Rectal smooth muscle tissue (tissue), 1 donor: Measurements from ENCODE around the gene UVSSA.
"Not testable (repeated sequence)": the region's sequence is repeated elsewhere in the genome, so short reads cannot be mapped to it uniquely, and the experiment has no call there.

Experiments used
- H3K27ac ChIP-seq: one replicate; pipeline ENCODE4 v1.7.0; 2013; ENCODE audit warnings: low read depth, low read length, inconsistent platforms
- H3K27me3 ChIP-seq: one replicate; pipeline ENCODE4 v1.7.0; 2013; ENCODE audit warnings: low read length; ENCODE audit not compliant: control insufficient read depth, insufficient read depth
- H3K36me3 ChIP-seq: one replicate; pipeline ENCODE4 v1.7.0; 2013; ENCODE audit warnings: low read length; ENCODE audit not compliant: control insufficient read depth, insufficient read depth
- H3K4me1 ChIP-seq: one replicate; pipeline ENCODE4 v1.7.0; 2013; ENCODE audit warnings: low read length; ENCODE audit not compliant: control insufficient read depth, insufficient read depth
- H3K4me3 ChIP-seq: one replicate; pipeline ENCODE4 v1.7.0; 2013; ENCODE audit warnings: low read length
- H3K9ac ChIP-seq: one replicate; pipeline ENCODE4 v1.7.0; 2013; ENCODE audit warnings: low read length

The UVSSA gene

DNA sequence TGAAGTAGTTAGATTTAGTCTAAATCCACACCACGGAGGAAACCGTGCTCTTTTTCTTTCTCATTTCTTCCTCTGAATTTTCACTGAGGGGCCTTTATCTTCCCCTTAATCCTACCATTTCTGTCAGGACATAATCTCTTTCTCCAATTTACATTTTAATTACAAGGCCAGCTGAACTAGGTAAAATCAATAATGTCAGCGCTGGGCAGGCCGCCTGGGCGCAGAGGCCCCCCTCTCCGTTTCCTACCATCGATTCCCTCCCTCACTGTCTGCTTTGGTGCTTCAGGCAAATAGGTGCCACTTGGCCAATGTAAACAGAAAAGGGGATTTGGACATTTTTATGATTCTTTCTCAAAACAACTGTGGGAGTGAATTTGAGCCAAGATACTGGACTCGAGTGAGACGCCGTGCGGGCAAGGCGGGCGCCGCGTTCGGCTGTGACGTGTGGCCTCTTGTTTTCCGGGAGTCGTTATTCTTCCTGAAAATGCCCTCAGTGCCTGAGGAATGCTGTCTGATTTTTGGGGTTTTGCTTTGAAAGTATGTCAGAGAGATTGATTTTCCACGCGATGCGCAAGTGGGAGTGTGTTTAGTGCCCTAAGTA, 22.6 kb downstream of the UVSSA start:
- Histone ChIP-seq H3K27me3 (no peaks in the 10 kb centered on the region), H3K9ac (no peak overlapping the region), H3K4me1 (no peaks in the 10 kb centered on the region), H3K4me3 (no peak overlapping the region), H3K27ac (no peak overlapping the region), H3K36me3 (peaks cover 6% of the 10 kb centered on the region)

DNA sequence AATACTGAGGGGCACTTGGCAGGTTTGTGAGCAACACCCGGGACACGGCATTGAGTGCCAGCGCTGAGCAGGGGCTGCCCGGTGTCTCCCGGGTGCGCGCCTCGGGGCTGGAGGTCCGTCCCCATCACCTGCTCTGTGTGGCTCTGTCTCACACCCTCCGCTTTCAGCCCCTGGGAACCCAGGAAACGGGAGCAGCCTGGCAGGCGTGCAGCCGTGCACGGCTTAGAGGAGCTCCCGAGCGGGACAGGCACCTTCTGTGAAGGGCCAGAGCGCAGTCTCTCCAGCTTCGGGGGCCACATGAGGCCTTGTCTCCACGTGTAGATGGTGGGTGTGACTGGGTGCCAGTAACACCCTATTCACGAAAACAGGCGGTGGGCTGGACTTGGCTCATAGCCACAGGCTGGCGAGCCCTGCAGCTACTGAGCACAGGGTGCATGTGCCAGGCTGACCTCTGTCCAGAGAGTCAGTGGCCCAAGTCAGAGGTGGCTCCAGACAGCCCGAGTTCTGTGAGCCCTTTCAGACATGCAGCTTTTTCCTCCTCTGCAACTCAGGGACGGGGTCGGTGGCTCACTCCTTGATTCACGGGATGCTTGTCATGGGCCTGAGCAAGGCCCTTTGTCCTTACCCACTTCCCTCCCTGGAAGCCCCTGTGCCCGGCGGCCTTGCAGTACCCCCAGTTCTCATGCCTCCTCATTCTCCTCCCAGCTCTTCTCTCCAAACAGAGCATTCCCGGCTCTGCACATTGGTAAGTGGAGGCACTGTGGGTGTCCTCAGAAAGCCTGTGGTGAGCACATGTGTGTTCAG, 23.5 kb downstream of the UVSSA start:
- Histone ChIP-seq H3K36me3 (peaks cover 8% of the 10 kb centered on the region), H3K4me3 (no peak overlapping the region), H3K27ac (no peak overlapping the region), H3K9ac (no peak overlapping the region), H3K27me3 (no peaks in the 10 kb centered on the region), H3K4me1 (no peaks in the 10 kb centered on the region)

DNA sequence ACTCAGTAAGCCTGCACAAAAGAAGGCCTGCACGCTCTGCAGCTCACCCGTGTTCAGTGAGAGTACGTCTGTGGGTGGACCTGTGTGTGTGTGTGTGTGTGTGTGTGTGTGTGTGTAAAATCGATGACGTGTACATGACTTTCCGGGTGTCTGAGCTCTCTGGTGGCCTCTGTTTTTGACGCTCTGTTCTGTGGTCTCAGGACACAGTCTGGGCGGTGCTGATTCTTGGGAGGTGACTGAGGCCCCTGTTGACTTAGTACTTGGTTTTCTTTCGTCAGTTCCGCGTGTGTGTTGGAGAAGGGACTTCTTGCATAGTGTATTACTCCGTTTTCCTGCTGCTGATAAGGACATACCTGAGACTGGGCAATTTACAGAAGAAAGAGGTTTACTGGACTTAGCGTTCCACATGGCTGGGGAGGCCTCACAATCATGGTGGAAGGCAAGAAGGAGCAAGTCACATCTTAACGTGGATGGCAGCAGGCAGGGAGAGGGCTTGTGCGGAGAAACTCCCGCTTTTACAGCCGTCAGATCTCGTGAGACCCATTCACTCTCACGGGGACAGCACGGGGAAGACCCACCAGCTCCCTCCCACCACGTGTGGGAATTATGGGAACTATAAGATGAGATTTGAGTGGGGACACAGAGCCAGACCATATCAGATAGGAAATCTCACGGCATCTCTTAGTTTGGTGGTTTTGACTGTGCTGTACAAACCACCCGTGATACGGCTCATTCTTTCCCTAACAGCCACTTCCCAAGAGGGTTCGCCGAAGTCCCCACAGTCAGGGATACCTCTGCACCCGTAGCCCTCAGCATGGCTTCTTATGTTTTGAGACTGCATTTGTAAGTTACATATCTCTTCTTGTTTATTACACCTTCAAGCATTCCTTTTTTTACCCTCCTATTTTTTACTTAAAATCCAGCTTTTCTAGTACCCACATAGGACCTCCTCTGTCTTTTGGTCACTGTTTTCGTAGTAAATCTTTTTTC, 24.5 kb downstream of the UVSSA start:
- H3K27me3 ChIP-seq: no peaks in the 10 kb centered on the region
- H3K36me3 ChIP-seq: peaks cover 9% of the 10 kb centered on the region
- no peak overlapping the region for H3K4me3 ChIP-seq
- H3K27ac ChIP-seq: no peak overlapping the region
- H3K9ac ChIP-seq: no peak overlapping the region
- no peaks in the 10 kb centered on the region for H3K4me1 ChIP-seq

DNA sequence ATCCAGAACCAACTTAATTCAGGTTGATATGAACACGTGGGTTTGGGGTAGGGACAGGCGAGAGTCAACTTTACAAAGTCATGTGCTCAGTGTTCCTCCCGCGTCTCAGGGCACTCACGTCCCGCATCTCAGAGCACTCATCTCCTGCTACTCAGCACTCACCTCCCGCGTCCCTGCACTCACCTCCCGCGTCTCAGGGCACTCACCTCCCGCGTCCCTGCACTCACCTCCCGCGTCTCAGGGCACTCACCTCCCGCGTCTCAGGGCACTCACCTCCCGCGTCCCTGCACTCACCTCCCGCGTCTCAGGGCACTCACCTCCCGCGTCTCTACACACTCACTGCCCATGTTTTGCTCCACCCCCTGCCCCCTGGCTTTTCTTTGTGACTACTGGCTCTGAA, 25.6 kb downstream of the UVSSA start:
- not testable (repeated sequence) for H3K4me3 ChIP-seq, H3K9ac ChIP-seq, H3K27ac ChIP-seq, H3K4me1 ChIP-seq, H3K36me3 ChIP-seq, H3K27me3 ChIP-seq

DNA sequence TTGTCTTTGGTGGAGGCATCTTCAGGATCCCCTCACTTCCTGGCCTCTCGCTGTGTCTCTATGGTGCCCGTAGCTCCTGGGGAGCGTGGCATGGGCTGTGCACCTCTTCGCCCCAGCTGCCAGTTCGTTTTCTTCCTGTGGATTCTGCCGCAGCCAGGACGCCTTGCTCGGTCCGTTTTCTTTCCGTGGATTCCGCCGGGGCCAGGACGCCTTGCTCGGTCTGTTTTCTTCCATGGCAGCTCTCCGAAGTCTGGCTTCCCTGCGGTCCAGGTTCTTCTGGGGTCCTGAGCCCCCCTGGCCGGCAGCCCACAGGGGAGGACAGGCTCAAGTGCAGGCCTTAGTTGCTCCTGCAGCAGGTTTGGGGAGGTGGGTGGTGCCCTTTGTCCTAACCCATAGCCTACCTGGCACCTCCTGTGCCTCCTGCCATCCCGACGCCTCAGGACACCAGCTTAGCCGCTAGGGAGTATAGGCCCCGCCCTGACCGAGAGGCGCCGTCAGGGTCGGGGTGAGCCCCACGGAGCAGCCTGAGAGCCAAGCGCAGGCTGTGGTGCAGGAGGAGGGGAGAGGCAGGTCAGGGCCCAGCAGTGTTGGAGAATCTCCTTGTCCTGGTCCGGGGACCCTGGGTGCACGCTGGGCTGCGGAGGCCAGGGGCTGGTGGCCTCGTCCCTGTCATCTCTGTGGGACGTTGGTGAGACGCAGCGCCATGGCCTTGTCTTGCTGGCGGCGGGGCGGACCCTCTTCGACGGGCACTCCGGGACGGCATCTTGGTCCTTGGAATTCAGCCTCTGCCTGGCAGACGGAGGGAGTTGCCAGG, 27.1 kb downstream of the UVSSA start:
- Histone ChIP-seq H3K4me3 (no peak overlapping the region), H3K9ac (no peak overlapping the region), H3K27ac (no peak overlapping the region), H3K36me3 (peaks cover 9% of the 10 kb centered on the region), H3K4me1 (no peaks in the 10 kb centered on the region), H3K27me3 (no peaks in the 10 kb centered on the region)

DNA sequence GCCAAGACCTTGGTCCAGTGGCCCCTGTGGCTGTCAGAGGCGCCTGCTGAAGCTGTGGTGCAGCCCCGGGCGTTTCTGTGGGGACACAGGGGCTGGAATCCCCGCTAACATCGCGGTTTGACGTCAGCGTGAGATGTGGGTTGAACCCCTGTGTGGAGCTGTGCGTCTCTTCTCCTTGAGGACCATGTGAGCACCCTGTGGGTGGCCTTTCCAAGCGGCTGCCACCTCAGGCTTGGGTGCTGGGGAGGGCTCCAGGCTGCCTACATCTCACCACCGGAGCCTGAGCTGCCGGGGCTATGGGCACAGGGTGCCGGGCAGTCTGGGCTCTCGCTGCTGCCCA, 27.7 kb downstream of the UVSSA start:
- Histone ChIP-seq H3K36me3 (peaks cover 9% of the 10 kb centered on the region), H3K4me3 (no peak overlapping the region), H3K27ac (no peak overlapping the region), H3K9ac (no peak overlapping the region), H3K27me3 (no peaks in the 10 kb centered on the region), H3K4me1 (no peaks in the 10 kb centered on the region)

DNA sequence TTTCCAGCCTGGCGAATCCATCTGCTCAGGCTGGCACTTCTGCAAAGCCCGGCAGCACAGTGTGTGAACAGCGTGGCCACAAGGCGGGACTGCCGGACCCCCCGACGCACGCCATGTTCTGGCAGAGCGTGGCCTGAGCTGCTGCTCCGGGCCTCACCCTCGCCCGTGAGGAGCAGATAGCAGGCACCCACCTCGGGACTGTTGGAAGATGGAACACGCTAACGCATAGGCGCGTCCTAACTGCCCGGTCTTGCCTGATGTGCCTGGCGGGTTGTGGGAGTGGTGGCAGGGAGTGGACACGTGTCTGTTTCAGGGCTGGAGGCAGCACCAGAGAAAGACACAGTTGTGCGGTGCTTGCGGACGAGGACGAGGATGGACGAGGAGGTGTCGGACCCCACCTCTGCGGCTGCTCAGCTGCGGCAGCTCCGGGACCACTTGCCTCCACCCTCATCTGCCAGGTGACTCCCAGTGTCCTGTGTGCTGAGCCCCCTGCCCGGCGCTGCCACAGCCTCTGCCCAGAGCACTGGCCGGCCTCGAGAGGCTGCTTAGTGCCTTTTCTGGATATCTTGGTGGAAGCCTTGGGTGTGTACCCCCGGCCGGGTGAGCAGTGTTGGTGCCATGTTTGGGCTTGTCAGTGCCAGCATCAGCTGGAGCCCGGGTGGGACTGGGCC, 28.2 kb downstream of the UVSSA start:
- no peaks in the 10 kb centered on the region for H3K4me1 ChIP-seq
- no peak overlapping the region for H3K27ac ChIP-seq
- peaks cover 9% of the 10 kb centered on the region for H3K36me3 ChIP-seq
- H3K27me3 ChIP-seq: no peaks in the 10 kb centered on the region
- H3K4me3 ChIP-seq: no peak overlapping the region
- no peak overlapping the region for H3K9ac ChIP-seq

DNA sequence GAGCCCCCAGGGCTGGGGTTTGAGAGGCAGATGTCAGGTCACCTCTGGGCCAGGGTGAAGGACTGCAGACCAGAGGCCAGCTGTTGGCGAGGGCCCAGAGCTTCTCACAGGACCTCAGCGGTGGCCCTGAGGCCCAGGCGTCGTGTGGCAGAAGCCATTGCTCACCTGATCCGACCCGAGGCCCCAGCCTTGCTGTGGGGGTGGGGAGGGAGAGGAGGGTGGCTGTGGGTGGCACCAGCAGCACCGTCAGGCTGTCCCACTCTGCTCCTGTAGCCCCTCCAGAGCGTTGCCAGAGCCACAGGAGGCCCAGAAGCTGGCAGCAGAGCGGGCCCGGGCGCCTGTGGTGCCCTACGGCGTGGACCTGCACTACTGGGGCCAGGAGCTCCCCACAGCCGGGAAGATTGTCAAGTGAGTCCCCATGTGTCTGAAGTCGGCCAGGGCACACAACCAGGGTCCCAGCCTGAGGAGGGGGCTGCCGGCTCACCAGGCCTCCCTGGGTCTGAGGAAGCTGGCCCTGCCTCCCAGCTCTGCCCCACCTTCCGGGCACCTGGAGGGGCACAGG, 28.8 kb downstream of the UVSSA start:
- no peaks in the 10 kb centered on the region for H3K4me1 ChIP-seq
- H3K4me3 ChIP-seq: no peak overlapping the region
- H3K9ac ChIP-seq: no peak overlapping the region
- H3K27me3 ChIP-seq: no peaks in the 10 kb centered on the region
- no peak overlapping the region for H3K27ac ChIP-seq
- H3K36me3 ChIP-seq: peaks cover 9% of the 10 kb centered on the region

DNA sequence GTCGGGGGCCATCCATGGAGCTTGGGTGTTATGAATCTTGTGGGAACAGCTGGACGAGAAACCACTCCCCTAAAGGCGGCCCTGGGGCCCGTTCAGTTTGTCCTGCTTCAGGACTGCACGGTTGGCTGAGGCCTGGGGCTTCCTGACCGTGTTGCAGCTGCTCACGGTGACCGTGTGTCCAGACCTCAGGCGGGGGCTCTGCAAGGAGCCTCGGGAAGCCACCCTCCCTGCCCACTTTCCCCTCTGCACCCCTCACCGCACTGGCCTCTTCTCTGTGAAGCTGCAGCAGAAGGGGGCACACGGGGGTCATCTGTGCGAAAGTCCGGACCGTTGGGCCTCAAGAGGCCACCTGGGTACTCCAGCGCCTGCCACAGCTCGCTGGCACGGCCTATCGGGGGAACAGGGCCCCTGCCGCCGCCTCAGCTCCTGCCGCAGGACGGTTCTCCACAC, 29.4 kb downstream of the UVSSA start:
- Histone ChIP-seq H3K36me3 (peaks cover 8% of the 10 kb centered on the region), H3K27me3 (no peaks in the 10 kb centered on the region), H3K4me1 (no peaks in the 10 kb centered on the region), H3K9ac (no peak overlapping the region), H3K4me3 (no peak overlapping the region), H3K27ac (no peak overlapping the region)

DNA sequence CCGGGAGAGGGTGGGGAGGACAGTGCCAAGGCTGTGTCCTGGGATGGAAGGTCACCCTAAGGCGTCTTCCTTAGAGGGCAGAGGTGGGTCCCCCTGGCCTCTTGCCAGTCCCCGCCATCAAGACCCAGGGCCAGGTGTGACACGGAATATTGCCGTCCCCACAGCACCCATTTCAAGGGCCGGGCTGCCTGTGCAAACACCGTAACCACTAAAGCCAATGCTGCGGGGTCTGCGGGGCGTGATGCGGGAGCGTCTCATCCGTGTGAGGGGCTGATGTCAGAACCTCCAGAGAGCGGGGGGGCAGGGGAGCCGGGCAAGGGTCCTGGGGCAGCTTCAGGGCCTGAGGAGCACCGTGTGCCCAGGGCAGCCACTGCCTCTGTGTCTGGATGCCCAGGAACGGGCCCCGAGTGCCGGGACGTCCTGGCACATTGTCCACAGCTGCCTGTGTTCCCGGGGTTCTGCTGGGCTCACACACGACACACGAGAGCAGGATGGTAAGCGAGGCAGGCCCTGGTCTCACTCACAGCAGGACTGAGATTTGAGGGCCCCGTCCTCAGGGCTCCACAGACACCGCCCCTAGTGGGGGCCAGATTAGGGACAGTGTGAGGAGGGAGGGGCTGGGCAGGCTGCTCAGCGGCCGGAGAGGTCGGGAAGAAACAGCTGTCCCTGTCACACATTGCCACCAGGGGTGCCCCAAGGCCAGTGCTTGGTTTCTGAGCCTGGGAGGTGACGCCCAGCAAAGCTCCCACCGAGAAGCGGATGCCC, 30.0 kb downstream of the UVSSA start:
- Histone ChIP-seq H3K27ac (no peak overlapping the region), H3K4me3 (no peak overlapping the region), H3K36me3 (peaks cover 5% of the 10 kb centered on the region), H3K4me1 (no peaks in the 10 kb centered on the region), H3K27me3 (no peaks in the 10 kb centered on the region), H3K9ac (no peak overlapping the region)
